ENCODE measurements around the gene TECR.
"Not testable (repeated sequence)": the region's sequence is repeated elsewhere in the genome, so short reads cannot be mapped to it uniquely, and the experiment has no call there.

The TECR gene

GRCh38 chr19:14562660-14563589 lies 33.5 kb downstream of the TECR start:
- DNase-seq, result no peak

DNA sequence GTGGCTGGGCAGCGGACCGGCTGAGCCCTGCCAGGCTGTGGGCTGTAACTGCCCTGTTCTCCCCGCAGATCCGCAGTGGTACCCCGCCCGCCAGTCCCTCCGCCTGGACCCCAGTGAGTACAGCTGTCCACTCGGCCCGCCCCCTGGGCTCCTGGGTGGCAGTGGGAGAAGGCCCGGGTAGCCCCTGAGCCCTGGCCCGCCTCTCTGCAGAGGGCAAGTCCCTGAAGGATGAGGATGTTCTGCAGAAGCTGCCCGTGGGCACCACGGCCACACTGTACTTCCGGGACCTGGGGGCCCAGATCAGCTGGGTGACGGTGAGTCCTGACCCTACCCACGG lies 34.2 kb downstream of the TECR start:
- no peak for DNase-seq

GRCh38 chr19:14563989-14564651 lies 34.7 kb downstream of the TECR start:
- peak; percentile 31 for DNase-seq

DNA sequence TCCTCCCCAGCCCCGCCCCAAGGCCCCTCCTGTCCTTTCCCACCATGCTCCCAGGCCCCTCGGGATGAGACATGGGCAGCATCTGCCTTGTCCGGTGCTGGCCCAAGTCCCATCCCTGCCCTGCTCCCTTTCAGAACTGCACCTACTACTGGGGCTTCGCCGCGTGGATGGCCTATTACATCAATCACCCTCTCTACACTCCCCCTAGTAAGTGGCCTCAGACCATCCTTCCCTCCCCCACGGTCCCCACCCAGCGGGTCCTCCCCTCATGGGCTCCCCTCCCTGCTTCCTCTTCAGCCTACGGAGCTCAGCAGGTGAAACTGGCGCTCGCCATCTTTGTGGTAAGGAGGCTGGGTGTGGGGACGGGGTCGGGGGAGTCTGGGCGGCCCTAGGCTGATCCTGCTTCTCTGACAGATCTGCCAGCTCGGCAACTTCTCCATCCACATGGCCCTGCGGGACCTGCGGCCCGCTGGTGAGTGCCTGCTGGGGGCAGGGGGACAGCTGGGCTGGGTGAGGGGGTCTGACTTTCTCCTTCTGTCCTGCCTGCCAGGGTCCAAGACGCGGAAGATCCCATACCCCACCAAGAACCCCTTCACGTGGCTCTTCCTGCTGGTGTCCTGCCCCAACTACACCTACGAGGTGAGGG lies 35.4 kb downstream of the TECR start:
- DNase-seq, result not testable (repeated sequence)

DNA sequence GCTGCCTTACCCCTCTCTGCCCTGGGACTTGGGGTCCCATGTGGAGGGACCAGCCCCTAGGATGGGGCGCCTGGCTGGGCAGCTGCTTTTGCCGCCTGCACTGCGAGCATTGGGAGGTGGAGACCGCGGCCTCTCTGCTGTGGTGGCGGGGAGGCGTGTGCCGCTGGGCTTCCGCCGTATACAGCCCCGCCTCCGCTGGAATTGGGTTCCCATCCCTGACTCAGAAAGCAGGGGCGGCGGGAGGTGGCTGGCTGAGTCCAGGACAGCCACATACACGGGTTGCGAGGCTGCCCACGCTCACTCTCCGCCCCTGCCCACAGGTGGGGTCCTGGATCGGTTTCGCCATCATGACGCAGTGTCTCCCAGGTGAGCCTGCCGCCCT lies 35.9 kb downstream of the TECR start:
- DNase-seq, result no peak

DNA sequence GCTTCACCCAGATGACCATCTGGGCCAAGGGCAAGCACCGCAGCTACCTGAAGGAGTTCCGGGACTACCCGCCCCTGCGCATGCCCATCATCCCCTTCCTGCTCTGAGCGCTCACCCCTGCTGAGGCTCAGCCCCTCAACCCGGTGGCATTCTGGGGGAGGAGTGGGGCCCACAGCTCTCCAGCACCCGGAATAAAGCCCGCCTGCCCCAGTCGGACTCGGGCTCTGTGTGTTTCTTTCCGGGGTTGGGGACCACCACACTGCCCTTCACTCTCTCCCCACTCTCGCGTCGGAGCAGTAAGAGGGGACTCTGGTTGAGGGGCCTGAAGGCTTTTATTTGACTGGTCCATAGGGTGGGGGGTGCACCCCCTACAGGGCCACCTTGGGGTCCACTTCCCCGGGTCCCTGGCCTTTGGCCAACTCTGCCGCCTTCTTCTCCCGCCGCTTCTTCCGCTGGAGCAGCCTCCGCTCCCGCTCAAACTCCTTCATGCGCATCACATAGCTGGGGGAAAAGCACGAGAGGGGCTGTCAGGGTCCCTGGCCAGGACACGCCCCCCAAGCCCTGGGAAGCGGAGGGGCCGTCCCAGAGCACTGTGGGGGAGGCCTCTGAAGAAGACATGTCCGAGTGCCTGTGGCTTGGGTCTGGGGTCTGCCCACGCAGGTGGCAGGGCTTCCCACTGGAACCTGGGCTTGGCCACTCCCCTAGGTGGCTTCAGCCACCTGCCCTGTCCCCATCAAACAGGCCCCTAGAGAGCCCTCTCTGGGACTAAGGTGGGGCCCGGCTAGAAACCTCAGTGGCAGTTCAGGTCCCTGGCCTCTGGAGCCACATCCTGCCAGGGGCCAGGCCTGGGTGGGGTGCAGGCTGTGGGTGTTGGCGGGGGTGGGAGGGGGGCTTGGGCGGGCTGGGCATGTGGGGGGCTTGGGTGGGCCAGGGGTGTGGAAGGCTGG lies 36.6 kb downstream of the TECR start:
- no peak for DNase-seq

DNA sequence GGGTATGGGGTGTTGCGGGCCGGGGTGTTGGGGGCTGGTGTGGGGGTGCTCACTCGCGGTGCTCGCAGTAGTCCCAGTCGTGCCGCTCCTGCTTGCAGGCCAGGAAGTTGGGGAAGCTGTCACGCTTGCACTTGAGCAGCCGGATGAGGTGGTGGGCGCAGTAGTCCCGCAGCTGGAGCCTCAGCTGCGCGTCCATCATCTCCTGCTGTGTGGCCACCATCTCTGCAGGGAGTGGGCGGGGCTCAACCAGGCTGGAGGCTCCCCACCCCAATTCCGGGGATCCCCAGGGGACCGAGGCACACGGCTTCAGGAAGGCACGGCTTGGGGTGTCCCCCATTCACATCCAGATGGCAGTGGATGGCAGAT lies 37.3 kb downstream of the TECR start:
- no peak for DNase-seq

- no peak for DNase-seq
These were observed 37.7 kb downstream of the TECR start for GRCh38 chr19:14567079-14567478.

DNA sequence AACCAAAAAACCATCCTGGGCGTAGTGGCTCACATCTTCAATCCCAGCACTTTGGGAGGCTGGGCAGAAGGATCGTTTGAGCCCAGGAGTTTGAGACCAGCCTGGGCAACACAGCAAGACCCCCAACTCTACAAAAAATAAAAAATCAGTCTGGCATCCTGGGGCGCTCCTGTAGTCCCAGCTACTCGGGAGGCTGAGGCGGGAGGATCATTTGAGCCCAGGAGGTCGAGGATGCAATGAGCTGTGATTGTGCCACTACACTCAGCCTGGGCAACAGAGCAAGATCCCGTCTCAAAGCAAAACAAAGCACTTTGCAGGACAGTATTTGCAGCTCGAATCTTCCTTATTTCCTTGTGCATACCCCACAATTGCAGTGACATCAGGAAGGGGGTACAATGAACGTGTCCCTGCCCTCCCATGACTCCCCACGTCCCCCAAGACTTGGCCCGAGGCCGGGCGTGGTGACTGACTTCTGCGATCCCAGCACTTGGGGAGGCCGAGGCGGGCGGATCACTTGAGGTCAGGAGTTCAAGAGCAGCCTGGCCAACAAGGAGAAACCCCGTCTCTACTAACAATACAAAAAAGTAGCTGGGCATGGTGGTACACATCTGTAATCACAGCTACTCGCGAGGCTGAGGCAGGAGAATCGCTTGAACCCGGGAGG lies 41.6 kb downstream of the TECR start:
- DNase-seq, result no peak

- DNase-seq, result peak; percentile 94
These were observed 42.5 kb downstream of the TECR start, which contains the start of gene NDUFB7 for GRCh38 chr19:14571695-14572490. Gene NDUFB7, minus strand, starts transcription at chr19:14572066. Its CDS starts 66 bp downstream, at chr19:14572000.

DNA sequence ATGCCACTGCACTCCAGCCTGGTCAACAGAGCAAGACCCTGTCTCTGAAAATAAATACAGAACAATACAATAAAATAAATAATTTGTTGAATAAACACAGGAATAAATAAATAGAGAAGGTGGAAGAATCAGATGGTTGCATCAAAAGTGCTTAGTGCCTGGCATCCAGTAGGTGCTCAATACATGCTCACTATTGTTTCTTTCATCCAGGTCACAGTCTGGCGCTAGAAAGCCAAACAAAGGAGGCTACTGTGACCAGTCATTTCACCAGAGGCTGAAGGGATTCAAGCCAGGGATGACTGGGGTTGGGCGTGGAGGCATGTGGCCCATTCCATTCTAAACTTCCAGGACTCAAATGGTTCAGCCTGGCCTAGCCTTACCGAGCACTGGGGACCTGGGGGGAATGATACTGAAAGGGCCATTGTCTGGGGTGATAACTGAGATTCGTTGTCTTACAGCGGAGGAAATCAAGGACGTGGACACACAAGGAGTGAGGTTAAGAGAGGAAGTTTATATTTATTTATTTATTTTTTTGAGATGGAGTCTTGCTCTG lies 46.1 kb downstream of the TECR start:
- DNase-seq, result no peak

DNA sequence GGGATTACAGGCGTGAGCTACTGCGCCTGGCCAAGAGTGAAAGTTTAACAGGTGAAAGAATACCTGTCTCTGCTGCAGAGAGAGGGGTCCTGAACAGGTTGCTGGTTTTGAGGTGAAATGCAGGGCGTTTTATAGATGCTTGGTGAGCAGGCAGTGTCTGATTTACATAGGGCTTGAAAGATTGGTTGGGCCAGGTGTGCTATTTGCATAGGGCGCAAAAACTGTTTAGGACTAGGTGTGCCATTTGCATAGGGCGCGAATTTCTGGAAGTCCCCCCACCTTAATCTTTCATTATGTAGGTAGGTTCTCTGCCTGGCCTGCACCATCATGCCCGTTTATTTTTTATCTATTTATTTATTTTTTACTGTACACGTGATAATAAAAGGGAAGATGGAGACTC lies 47.0 kb downstream of the TECR start:
- DNase-seq, result no peak

- DNase-seq, result no peak
These were observed 47.9 kb downstream of the TECR start for GRCh38 chr19:14577264-14577663.

DNA sequence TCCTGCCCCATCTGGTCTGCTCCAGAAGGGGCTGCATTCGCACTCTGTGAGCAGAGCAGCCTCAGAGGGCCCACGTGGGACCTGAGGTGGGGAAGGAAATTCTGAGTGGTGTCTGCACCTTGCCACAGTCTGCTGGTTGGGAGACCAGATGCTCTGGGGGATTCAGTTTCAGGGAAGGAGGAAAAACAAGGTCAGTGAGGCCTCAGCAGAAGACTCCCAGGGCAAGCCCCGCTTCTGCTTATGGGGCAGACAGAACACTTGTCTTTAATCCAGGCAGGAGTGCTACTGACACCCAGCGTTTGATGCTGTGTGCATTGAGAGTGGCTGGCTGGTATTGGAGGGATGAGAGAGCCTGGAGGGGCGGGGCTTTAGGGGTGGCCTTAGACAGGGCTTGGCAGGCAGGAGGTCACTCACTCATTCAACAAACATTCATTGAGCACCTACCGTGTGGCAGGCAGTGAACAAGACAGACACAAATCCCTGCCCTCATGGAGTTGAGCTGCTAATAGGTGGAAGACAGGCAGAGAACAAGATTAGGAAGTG lies 48.6 kb downstream of the TECR start:
- DNase-seq, result no peak

DNA sequence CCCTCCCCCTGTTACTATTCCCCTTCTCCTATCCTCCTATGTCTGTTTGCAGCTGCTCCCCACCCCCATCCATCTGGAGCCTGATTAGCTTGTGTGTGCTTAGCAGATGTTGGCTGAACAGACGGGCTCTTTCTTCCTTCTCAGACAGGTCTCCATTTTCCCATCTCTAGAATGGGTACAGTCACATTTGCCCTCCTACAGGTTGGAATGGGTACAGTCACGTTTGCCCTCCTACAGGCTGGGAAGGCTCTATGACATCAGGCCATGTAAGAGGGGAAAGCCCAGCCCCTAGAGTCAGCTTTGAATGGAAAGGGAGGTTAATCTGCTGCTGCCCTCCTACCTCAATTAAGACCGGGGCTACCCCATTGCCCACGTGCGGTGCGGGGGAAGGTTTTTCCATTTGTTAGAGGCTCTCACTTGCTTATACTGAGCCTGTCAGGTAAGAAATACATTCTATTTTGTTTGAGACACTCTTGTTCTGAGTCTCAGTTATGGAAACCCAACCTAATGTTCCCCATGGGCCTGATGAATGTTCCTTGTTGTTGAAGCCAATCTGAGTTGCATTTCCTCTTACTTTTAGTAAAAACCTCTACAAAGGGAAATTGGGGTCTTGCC lies 51.3 kb downstream of the TECR start:
- DNase-seq, result no peak

GRCh38 chr19:14582894-14583340 lies 53.5 kb downstream of the TECR start, which contains the start of gene CLEC17A:
Gene CLEC17A, plus strand, starts transcription at chr19:14583084. Its CDS starts 77 bp downstream, at chr19:14583161.
- no peak for DNase-seq

DNA sequence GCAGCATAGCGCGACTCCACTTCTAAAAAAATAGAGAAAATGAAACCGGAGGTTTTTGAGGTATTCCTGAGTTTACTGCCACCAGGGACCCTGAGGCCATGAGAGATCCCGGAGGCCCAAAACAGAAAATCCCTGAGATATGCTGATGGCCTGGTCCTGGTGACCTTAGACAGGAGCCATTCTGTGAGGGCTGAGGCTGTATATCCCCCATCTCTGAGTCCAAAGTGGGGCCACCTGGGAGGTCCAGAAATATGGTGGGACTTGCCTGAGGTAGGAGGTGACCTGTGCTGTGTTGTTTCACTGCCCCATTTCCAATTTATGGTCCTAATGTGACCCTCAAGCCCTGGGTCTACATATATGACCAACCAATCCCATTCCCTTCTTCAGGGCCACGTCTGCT lies 55.0 kb downstream of the TECR start:
- not testable (repeated sequence) for DNase-seq

- peak; percentile 72 for DNase-seq
These were observed 55.8 kb downstream of the TECR start for GRCh38 chr19:14585187-14585586.

GRCh38 chr19:14589433-14589832 lies 60.0 kb downstream of the TECR start:
- DNase-seq, result peak; percentile 33

- no peak for DNase-seq
These were observed 66.2 kb downstream of the TECR start for GRCh38 chr19:14595558-14595957.

Measured in fibroblast of skin of right biceps (primary cell).